Heart left ventricle (tissue), 13 donors: ENCODE data around the gene SKOR1.

Experiments
- CTCF ChIP-seq, 12 donors: fragments of 200-600 bp; sonication (generic) in 4 of 12; IDR thresholded peaks; one replicate each; pipeline versions ENCODE4 v1.5.0 to v1.8.0; 2018 to 2022; ENCODE audit warnings: antibody characterized with exemption in 12 of 12, mild to moderate bottlenecking in 5 of 12
- POLR2A ChIP-seq, 2 donors: fragments of 450-650 bp; IDR thresholded peaks; one replicate each; pipeline ENCODE4 v1.6.1; 2017; ENCODE audit warnings: antibody characterized with exemption in 2 of 2, mild to moderate bottlenecking in 2 of 2, moderate library complexity in 2 of 2
- donor health status: ischemic (EF 13 %, LVEDD 7.1; RV severe dilation, severe dysfunction).
- donor health status: DM: no; HTN: yes; CAD: no.
- donor health status: DM: no; HTN: no; CAD: no.
- donor health status: ischemic (EF 25% LVEDD 6.9; RV normal size, moderate dysfunction).
- donor health status: ischemic (EF 25% LVEDD 5.7; RV mildly dilated, moderate dysfunction).
- donor health status: ischemic (EF 35%, LVEDD 5.7; RV mildly dilated, moderate dysfunction).
- donor health status: nonischemic (EF 11% LVEDD 7.7; RV severe dilation, severe dysfunction).
- donor health status: DM: yes; HTN: yes; CAD: no.
- donor health status: PGD.
- donor health status: ischemic (EF 29% LVEDD 5.4; RV normal size, mild dysfunction).
- donor health status: nonischemic (EF 23%, LVEDD 6.1; RV moderate dilation, normal function).

- TF ChIP-seq CTCF (IDR thresholded peaks at IDR 0.05) = no peak
- TF ChIP-seq POLR2A (IDR thresholded peaks at IDR 0.05) = no peak
Measured at GRCh38 chr15:67883234-67883773, 58.0 kb downstream of the SKOR1 start.
